ENCODE data around the gene STAMBPL1. TPM values are rescaled to one million over a fixed set of nuclear protein-coding genes. Genes with fewer than 3 reads are reported as not detected.

STAMBPL1 gene
- total RNA-seq, 4 donors from 2014 or later: 13.3 to 35.8 (median 14.2) TPM

DNA sequence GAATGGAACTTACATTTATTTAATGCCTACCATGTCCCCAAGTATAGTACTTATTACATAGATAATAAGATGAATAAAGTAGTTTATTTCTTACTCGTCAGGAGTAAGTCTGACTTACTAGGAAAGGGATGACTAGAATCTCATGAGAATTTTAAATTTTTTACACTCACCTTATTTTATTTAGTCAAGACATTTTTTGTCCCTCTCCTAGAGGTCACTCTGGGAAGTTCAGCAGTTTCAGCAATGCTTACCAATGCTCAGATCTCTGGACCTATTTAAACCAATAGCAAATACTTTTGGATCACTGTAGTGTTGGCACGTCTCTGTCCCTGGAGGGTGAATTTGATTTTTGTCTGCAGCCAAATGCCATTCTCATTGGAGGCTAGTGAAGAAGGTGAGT is 83.3 kb downstream of the STAMBPL1 start:
- no peaks in the 10 kb centered on the region for H3K27me3 ChIP-seq
- no peak overlapping the region for H3K4me3 ChIP-seq
- 75% methylated on average over 2 of the region's 2 CpGs for WGBS
- no peaks in the 10 kb centered on the region for H3K36me3 ChIP-seq
- no peak overlapping the region for H3K27ac ChIP-seq
- DNase-seq (ENCODE audit: low spot score in 2 of 2): no peak
- no peaks in the 10 kb centered on the region for H3K4me1 ChIP-seq
- no peaks in the 10 kb centered on the region for H3K9me3 ChIP-seq
- no peak for TF ChIP-seq POLR2AphosphoS5 (IDR thresholded peaks at IDR 0.05)
- TF ChIP-seq, protein P1, sequence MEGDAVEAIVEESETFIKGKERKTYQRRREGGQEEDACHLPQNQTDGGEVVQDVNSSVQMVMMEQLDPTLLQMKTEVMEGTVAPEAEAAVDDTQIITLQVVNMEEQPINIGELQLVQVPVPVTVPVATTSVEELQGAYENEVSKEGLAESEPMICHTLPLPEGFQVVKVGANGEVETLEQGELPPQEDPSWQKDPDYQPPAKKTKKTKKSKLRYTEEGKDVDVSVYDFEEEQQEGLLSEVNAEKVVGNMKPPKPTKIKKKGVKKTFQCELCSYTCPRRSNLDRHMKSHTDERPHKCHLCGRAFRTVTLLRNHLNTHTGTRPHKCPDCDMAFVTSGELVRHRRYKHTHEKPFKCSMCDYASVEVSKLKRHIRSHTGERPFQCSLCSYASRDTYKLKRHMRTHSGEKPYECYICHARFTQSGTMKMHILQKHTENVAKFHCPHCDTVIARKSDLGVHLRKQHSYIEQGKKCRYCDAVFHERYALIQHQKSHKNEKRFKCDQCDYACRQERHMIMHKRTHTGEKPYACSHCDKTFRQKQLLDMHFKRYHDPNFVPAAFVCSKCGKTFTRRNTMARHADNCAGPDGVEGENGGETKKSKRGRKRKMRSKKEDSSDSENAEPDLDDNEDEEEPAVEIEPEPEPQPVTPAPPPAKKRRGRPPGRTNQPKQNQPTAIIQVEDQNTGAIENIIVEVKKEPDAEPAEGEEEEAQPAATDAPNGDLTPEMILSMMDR (IDR thresholded peaks at IDR 0.05): no peak
- TF ChIP-seq EP300 (IDR thresholded peaks at IDR 0.05): no peak
- TF ChIP-seq POLR2A (IDR thresholded peaks at IDR 0.05): no peak

DNA sequence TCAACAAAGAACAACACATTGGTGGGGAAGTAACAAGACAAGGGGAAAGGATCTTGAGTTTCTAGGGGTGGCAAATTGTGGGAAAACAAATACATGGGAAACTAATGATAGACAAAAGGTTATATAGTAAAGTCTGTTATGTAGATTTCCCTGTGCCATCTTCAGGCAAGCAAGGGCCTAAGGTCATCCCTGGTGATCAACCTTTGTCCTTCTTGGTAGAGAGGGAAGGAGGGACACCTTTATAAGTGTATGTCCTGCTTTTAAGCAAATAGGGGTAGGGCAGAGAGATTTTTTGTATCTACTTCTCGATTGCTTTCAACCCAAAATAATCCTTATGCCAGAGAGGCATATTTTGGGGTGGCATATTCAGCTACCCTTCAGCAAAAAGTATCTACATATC is 84.3 kb downstream of the STAMBPL1 start:
- Histone ChIP-seq H3K27ac (no peak overlapping the region), H3K4me3 (no peak overlapping the region), H3K4me1 (no peaks in the 10 kb centered on the region), H3K9me3 (no peaks in the 10 kb centered on the region), H3K36me3 (no peaks in the 10 kb centered on the region), H3K27me3 (no peaks in the 10 kb centered on the region)
- WGBS: 95% methylated on average over 1 of the region's 1 CpG
- no peak for TF ChIP-seq POLR2AphosphoS5 (IDR thresholded peaks at IDR 0.05)
- TF ChIP-seq POLR2A (IDR thresholded peaks at IDR 0.05): no peak
- no peak for TF ChIP-seq EP300 (IDR thresholded peaks at IDR 0.05)
- TF ChIP-seq, protein P1 (IDR thresholded peaks at IDR 0.05): no peak
- DNase-seq (ENCODE audit: low spot score in 2 of 2): no peak

DNA sequence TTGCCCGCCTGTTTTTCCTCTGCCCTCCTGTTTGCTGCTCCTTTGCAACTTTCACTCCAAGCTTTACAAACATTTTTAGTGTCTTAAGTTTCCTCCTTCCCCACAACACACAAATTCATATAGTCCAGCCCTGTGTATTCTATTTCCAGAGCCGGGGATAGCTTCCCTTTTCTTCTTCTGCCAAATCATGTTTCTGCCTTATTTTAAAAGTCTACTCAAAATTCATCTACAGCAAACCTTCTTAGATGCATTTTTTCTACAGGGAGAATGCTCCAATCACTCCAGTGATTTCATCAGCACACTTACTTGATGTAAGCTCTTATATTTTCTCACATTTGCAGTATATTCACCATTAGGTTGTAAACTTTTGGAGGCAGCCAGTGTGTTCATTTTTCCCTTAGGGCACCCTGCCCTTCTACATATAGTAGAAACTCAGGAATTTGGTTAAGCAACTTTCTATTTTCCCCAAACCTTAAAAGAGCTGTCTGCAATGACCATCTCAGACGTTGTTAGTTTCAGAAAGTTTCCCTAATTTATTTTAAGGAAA is 84.9 kb downstream of the STAMBPL1 start:
- no peak for DNase-seq (ENCODE audit: low spot score in 2 of 2)
- TF ChIP-seq, protein P1 (IDR thresholded peaks at IDR 0.05): no peak
- TF ChIP-seq POLR2A (IDR thresholded peaks at IDR 0.05): no peak
- TF ChIP-seq POLR2AphosphoS5 (IDR thresholded peaks at IDR 0.05): no peak
- no peak for TF ChIP-seq EP300 (IDR thresholded peaks at IDR 0.05)
- Histone ChIP-seq H3K4me3 (no peak overlapping the region), H3K27ac (no peak overlapping the region), H3K27me3 (no peaks in the 10 kb centered on the region), H3K4me1 (no peaks in the 10 kb centered on the region), H3K9me3 (no peaks in the 10 kb centered on the region), H3K36me3 (no peaks in the 10 kb centered on the region)
- WGBS: 49% methylated on average over 3 of the region's 3 CpGs

DNA sequence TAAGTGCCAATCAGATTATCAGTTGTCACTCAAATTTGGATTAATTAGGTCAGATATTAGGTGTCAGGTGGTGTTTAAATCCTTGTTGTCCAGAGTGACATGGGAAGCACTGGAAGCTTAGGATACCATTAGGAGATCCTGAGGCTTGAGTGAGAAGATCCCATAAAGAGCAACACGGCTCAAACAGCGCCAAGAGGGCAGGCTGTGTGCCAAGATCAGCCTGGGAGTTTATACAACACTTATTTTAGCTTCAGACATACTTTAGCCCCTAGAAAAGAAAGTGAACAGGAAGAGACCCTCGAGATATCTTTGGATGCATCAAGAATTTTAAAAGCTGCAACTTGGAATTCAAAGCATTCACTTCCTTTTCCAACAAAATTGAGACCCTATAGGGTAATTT is 86.8 kb downstream of the STAMBPL1 start:
- Histone ChIP-seq H3K9me3 (no peaks in the 10 kb centered on the region), H3K27me3 (no peaks in the 10 kb centered on the region), H3K4me1 (peaks cover 3% of the 10 kb centered on the region), H3K4me3 (no peak overlapping the region), H3K27ac (no peak overlapping the region), H3K36me3 (no peaks in the 10 kb centered on the region)
- DNase-seq (ENCODE audit: low spot score in 2 of 2): no peak
- WGBS: 48% methylated on average over 3 of the region's 3 CpGs
- TF ChIP-seq, protein P1 (IDR thresholded peaks at IDR 0.05): no peak

DNA sequence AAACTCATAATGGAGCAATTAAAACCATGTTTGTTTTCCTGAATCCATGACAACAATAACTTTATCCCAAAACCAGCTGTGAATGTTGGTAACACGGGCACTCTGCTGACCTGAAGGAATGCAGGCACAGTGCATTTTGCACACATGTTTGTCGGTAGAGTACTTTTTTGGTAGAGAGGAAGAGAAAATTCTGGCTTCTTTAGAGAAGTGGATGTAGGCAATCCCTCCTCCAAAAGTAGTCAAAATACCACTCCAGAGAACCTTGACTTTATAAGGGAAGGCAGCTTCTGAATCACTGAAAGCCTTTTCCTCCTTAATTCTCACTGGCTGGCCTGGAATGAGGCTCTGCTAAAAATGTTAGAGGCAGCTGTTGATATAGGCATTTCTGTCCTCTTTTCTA is 88.3 kb downstream of the STAMBPL1 start:
- Histone ChIP-seq H3K27me3 (no peaks in the 10 kb centered on the region), H3K4me1 (peaks cover 6% of the 10 kb centered on the region), H3K4me3 (no peak overlapping the region), H3K9me3 (no peaks in the 10 kb centered on the region), H3K27ac (no peak overlapping the region), H3K36me3 (no peaks in the 10 kb centered on the region)
- TF ChIP-seq, protein P1 (IDR thresholded peaks at IDR 0.05): no peak
- TF ChIP-seq POLR2AphosphoS5 (IDR thresholded peaks at IDR 0.05) (no peak), EP300 (IDR thresholded peaks at IDR 0.05) (no peak), POLR2A (IDR thresholded peaks at IDR 0.05) (no peak)
- no peak for DNase-seq (ENCODE audit: low spot score in 2 of 2)
- WGBS: 40% methylated on average over 2 of the region's 2 CpGs
